GM21717 (cell line): ENCODE measurements around the gene PTPRE.
A peak's percentile ranks its signal among the peaks of the same experiment; 100 is the strongest.

Experiments used
- ATAC-seq: cut with Tn5 transposase; IDR thresholded peaks from one replicate; pipeline ENCODE4 v1.9.1; 2021; ENCODE audit warnings: mild to moderate bottlenecking, moderate library complexity; ENCODE audit not compliant: unreplicated experiment

PTPRE gene

GRCh38 chr10:128042131-128042610 lies 135.3 kb downstream of the PTPRE start:
- no peak for ATAC-seq

- ATAC-seq: no peak
Observed at GRCh38 chr10:128043259-128044045, 136.5 kb downstream of the PTPRE start.

GRCh38 chr10:128044186-128044585 lies 137.3 kb downstream of the PTPRE start:
- no peak for ATAC-seq

- ATAC-seq: no peak
Observed at GRCh38 chr10:128044961-128045832, 138.3 kb downstream of the PTPRE start.

- no peak for ATAC-seq
Observed at GRCh38 chr10:128045833-128046120, 138.9 kb downstream of the PTPRE start.

- no peak for ATAC-seq
Observed at GRCh38 chr10:128046156-128046952, 139.5 kb downstream of the PTPRE start.

- no peak for ATAC-seq
Observed at GRCh38 chr10:128046953-128047290, 140.0 kb downstream of the PTPRE start.

GRCh38 chr10:128047351-128047750 lies 140.4 kb downstream of the PTPRE start:
- ATAC-seq: peak; percentile 99

GRCh38 chr10:128047991-128048818 lies 141.3 kb downstream of the PTPRE start:
- ATAC-seq: peak; percentile 29

GRCh38 chr10:128048819-128049210 lies 141.9 kb downstream of the PTPRE start:
- no peak for ATAC-seq

GRCh38 chr10:128049226-128050120 lies 142.6 kb downstream of the PTPRE start:
- no peak for ATAC-seq

- ATAC-seq: no peak
Observed at GRCh38 chr10:128050121-128050516, 143.2 kb downstream of the PTPRE start.

GRCh38 chr10:128050936-128051335 lies 144.0 kb downstream of the PTPRE start:
- ATAC-seq: no peak

- no peak for ATAC-seq
Observed at GRCh38 chr10:128051548-128051947, 144.6 kb downstream of the PTPRE start.

- no peak for ATAC-seq
Observed at GRCh38 chr10:128052696-128053095, 145.8 kb downstream of the PTPRE start.

- no peak for ATAC-seq
Observed at GRCh38 chr10:128053356-128053755, 146.5 kb downstream of the PTPRE start.

GRCh38 chr10:128054163-128054970 lies 147.5 kb downstream of the PTPRE start:
- no peak for ATAC-seq

- no peak for ATAC-seq
Observed at GRCh38 chr10:128055061-128055868, 148.4 kb downstream of the PTPRE start.
